Esophagus (tissue), 2 donors: ENCODE data around the gene BCAS3. TPM values are rescaled to one million over a fixed set of nuclear protein-coding genes. Genes with fewer than 3 reads are reported as not detected.

ENCODE experiments used
- H3K27ac ChIP-seq, 2 donors: one replicate each; pipeline ENCODE4 v1.5.1; 2013; ENCODE audit warnings: low read depth in 2 of 2, mild to moderate bottlenecking in 2 of 2, inconsistent platforms in 1 of 2, low read length in 1 of 2, moderate library complexity in 1 of 2
- H3K27me3 ChIP-seq, 2 donors: one replicate each; pipeline ENCODE4 v1.6.1; 2013; ENCODE audit warnings: low read length in 2 of 2, control low read depth in 1 of 2, mild to moderate bottlenecking in 1 of 2; ENCODE audit not compliant: insufficient read depth in 2 of 2, control insufficient read depth in 1 of 2
- H3K36me3 ChIP-seq, 2 donors: one replicate each; pipeline ENCODE4 v1.6.1; 2013; ENCODE audit warnings: low read length in 1 of 2; ENCODE audit not compliant: control insufficient read depth in 2 of 2, insufficient read depth in 2 of 2
- H3K4me1 ChIP-seq, 2 donors: one replicate each; pipeline ENCODE4 v1.6.1; 2013; ENCODE audit warnings: low read length in 1 of 2; ENCODE audit not compliant: control insufficient read depth in 2 of 2, insufficient read depth in 2 of 2
- H3K4me3 ChIP-seq, 2 donors: one replicate each; pipeline ENCODE4 v1.5.1; 2013; ENCODE audit warnings: low read length in 2 of 2, mild to moderate bottlenecking in 2 of 2, low read depth in 1 of 2, moderate library complexity in 1 of 2
- H3K9me3 ChIP-seq, 2 donors: one replicate each; pipeline ENCODE4 v1.6.1; 2013; ENCODE audit warnings: mild to moderate bottlenecking in 2 of 2, low read depth in 1 of 2, low read length in 1 of 2, moderate library complexity in 1 of 2; ENCODE audit not compliant: control insufficient read depth in 2 of 2, insufficient read depth in 1 of 2
- WGBS, 2 donors: extraction: QIAGEN DNeasy Blood & Tissue Kit; methylation state at CpG; one replicate each; pipeline ENCODE4 v1.1.7; 2013; 5-methylcytosine and 5-hydroxymethylcytosine counted together
- polyA plus RNA-seq, 2 donors: library from polyadenylated mRNA; stranded (reverse); fragments of 200-250 nt; gene quantifications; one replicate each; pipeline ENCODE4 v1.2.3, GENCODE V29; 2013
- donor health status: healthy with polysubstance abuse.
- donor health status: Bipolar disorder and iron deficiency.

The BCAS3 gene
- polyA plus RNA-seq, 2 donors: 4.7 to 6.6 TPM

GRCh38 chr17:60699090-60699489, 21.4 kb downstream of the BCAS3 start:
- H3K9me3 ChIP-seq: no peaks in the 10 kb centered on the region
- no peak overlapping the region for H3K27ac ChIP-seq
- no peaks in the 10 kb centered on the region for H3K27me3 ChIP-seq
- no peaks in the 10 kb centered on the region for H3K4me1 ChIP-seq
- no peak overlapping the region for H3K4me3 ChIP-seq
- no peaks in the 10 kb centered on the region for H3K36me3 ChIP-seq
- 90 to 97% methylated on average over 3 of the region's 3 CpGs for WGBS, 2 donors

- Histone ChIP-seq H3K4me1 (no peaks in the 10 kb centered on the region), H3K9me3 (no peaks in the 10 kb centered on the region), H3K36me3 (no peaks in the 10 kb centered on the region), H3K27ac (no peak overlapping the region), H3K27me3 (no peaks in the 10 kb centered on the region), H3K4me3 (no peak overlapping the region)
- WGBS, 2 donors: 61 to 70% methylated on average over 3 of the region's 3 CpGs
These were observed 26.5 kb downstream of the BCAS3 start for GRCh38 chr17:60704170-60704569.

- 78 to 87% methylated on average over 2 of the region's 2 CpGs for WGBS, 2 donors
- Histone ChIP-seq H3K27ac (no peak overlapping the region), H3K9me3 (no peaks in the 10 kb centered on the region), H3K4me3 (no peak overlapping the region), H3K36me3 (no peaks in the 10 kb centered on the region), H3K4me1 (no peaks in the 10 kb centered on the region), H3K27me3 (no peaks in the 10 kb centered on the region)
These were observed 35.0 kb downstream of the BCAS3 start for GRCh38 chr17:60712675-60713074.

- no peaks in the 10 kb centered on the region for H3K36me3 ChIP-seq
- WGBS, 2 donors: 98% methylated on average over 2 of the region's 2 CpGs
- no peaks in the 10 kb centered on the region for H3K27me3 ChIP-seq
These were observed 36.0 kb downstream of the BCAS3 start for GRCh38 chr17:60713608-60714007.

GRCh38 chr17:60716766-60717165, 39.1 kb downstream of the BCAS3 start:
- Histone ChIP-seq H3K4me1 (no peaks in the 10 kb centered on the region), H3K4me3 (no peak overlapping the region), H3K9me3 (no peaks in the 10 kb centered on the region), H3K27ac (no peak overlapping the region), H3K36me3 (no peaks in the 10 kb centered on the region), H3K27me3 (no peaks in the 10 kb centered on the region)
- WGBS, 2 donors: 78 to 94% methylated on average over 1 of the region's 1 CpG

More at GRCh38 chr17:60713608-60714007, 36.0 kb downstream of the BCAS3 start:
- H3K27ac ChIP-seq: no peak overlapping the region
- no peak overlapping the region for H3K4me3 ChIP-seq
- no peaks in the 10 kb centered on the region for H3K9me3 ChIP-seq
- H3K4me1 ChIP-seq: no peaks in the 10 kb centered on the region

GRCh38 chr17:60717814-60718213, 40.2 kb downstream of the BCAS3 start:
- H3K4me3 ChIP-seq: no peak overlapping the region

GRCh38 chr17:60720763-60721531, 43.3 kb downstream of the BCAS3 start:
- WGBS, 2 donors: 41% methylated on average over 5 of the region's 5 CpGs
- Histone ChIP-seq H3K4me3 (no peak overlapping the region), H3K9me3 (no peaks in the 10 kb centered on the region), H3K4me1 (no peaks in the 10 kb centered on the region), H3K27me3 (no peaks in the 10 kb centered on the region), H3K27ac (no peak overlapping the region), H3K36me3 (no peaks in the 10 kb centered on the region)

More at GRCh38 chr17:60717814-60718213, 40.2 kb downstream of the BCAS3 start:
- no peaks in the 10 kb centered on the region for H3K27me3 ChIP-seq
- WGBS, 2 donors: 96% methylated on average over 9 of the region's 9 CpGs
- no peaks in the 10 kb centered on the region for H3K36me3 ChIP-seq
- H3K4me1 ChIP-seq: no peaks in the 10 kb centered on the region
- H3K9me3 ChIP-seq: no peaks in the 10 kb centered on the region
- no peak overlapping the region for H3K27ac ChIP-seq

- Histone ChIP-seq H3K27me3 (no peaks in the 10 kb centered on the region), H3K4me3 (no peak overlapping the region)
These were observed 47.0 kb downstream of the BCAS3 start for GRCh38 chr17:60724647-60725046.

GRCh38 chr17:60729854-60730253, 52.2 kb downstream of the BCAS3 start:
- no peaks in the 10 kb centered on the region for H3K27me3 ChIP-seq
- no peaks in the 10 kb centered on the region for H3K9me3 ChIP-seq
- H3K4me1 ChIP-seq: no peaks in the 10 kb centered on the region
- WGBS, 2 donors: 82 to 85% methylated on average over 6 of the region's 6 CpGs
- no peaks in the 10 kb centered on the region for H3K36me3 ChIP-seq
- H3K4me3 ChIP-seq: no peak overlapping the region
- H3K27ac ChIP-seq: no peak overlapping the region

More at GRCh38 chr17:60724647-60725046, 47.0 kb downstream of the BCAS3 start:
- H3K4me1 ChIP-seq: no peaks in the 10 kb centered on the region
- no peaks in the 10 kb centered on the region for H3K9me3 ChIP-seq
- H3K36me3 ChIP-seq: no peaks in the 10 kb centered on the region
- H3K27ac ChIP-seq: no peak overlapping the region

GRCh38 chr17:60730273-60730672, 52.6 kb downstream of the BCAS3 start:
- no peak overlapping the region for H3K4me3 ChIP-seq
- WGBS, 2 donors: 57% methylated on average over 3 of the region's 3 CpGs
- no peaks in the 10 kb centered on the region for H3K9me3 ChIP-seq
- H3K27me3 ChIP-seq: no peaks in the 10 kb centered on the region
- H3K27ac ChIP-seq: no peak overlapping the region
- H3K36me3 ChIP-seq: no peaks in the 10 kb centered on the region
- H3K4me1 ChIP-seq: no peaks in the 10 kb centered on the region
